Left colon (tissue), 2 donors: ENCODE results near the gene CFAP100. TPM values are rescaled to one million over a fixed set of nuclear protein-coding genes. Genes with fewer than 3 reads are reported as not detected.

ENCODE experiments used
- ATAC-seq: fragments of 200-7000 bp; cut with Tn5 transposase; one replicate; pipeline ENCODE4 v1.9.1; 2020; ENCODE audit warnings: mild to moderate bottlenecking, moderate library complexity
- DNase-seq, 2 donors: peaks; one replicate each; pipeline ENCODE4 v3.0.0-alpha.2; 2020
- intact Hi-C, 2 donors: fragments of 100-400 bp; cut with DNase I in 1 of 2; cut with micrococcal nuclease in 1 of 2; formaldehyde crosslinking; loops; one replicate each; pipeline versions ENCODE4 v1.11.2 to v1.14.0; 2022; cut with DNase I, micrococcal nuclease
- total RNA-seq, 2 donors: library from RNA; stranded (reverse); fragmentation: NEBNext Ultra II Directional; extraction: Animal tissue kit (Norgen Biotek cat#: 25700); gene quantifications; one replicate each; pipeline ENCODE4 v1.2.1, GENCODE V29; 2021
- donor health status: DM: no; HTN: no; CAD: no.
- donor health status: DM: yes; HTN: yes; CAD: no.

The CFAP100 gene
- total RNA-seq, 2 donors from 2014 or later, result not detected

GRCh38 chr3:126433496-126434263 lies 39.0 kb downstream of the CFAP100 start:
- ATAC-seq (no peak), DNase-seq (no peak)
- intact Hi-C loops, result no loop called here

DNA sequence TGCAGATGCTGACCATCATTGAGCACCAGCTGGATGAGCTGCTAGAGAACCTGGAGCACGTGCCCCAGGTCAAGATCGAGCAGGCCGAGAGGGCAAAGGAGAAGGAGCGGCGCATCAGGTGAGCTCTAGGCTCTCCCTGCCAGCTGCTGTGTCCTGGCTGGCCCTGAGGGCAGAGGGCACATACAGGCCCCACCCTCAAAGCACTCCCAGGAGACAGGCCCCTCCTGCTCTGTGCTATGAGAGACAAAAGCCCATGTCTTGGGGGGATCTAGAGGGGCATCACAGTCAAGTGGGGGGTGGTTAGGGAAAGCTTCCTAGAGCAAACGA lies 39.5 kb downstream of the CFAP100 start:
- peak; percentile 40 for ATAC-seq
- intact Hi-C loops, result no loop called here
- no peak for DNase-seq

GRCh38 chr3:126434931-126435411 lies 40.3 kb downstream of the CFAP100 start:
- ATAC-seq (no peak), DNase-seq (no peak)
- intact Hi-C loops, result no loop called here

- no peak for ATAC-seq
- intact Hi-C loops, result no loop called here
- DNase-seq, result no peak
Observed at GRCh38 chr3:126435456-126436315, 41.0 kb downstream of the CFAP100 start.

- DNase-seq (no peak), ATAC-seq (no peak)
- intact Hi-C loops, result no loop called here
Observed at GRCh38 chr3:126436826-126437717, 42.4 kb downstream of the CFAP100 start.

DNA sequence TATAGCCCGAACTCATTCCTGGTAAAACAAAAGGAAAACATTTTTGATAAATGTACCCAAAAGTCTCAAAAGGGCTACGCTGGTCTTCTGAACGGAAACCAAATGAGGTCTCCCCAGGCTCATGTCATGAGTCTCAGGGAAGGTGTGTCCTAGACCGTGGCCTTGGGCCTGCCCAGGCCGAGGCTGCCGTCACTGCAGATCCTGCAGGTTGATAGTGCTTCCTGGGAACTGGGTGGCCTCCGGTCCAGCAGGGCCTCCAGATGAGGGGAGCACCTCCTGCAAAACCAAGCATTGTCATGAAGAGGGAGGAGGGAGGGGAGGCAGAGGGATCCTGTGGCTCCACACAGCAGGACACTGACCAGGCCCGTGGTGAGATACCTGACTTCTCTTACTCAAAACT lies 43.5 kb downstream of the CFAP100 start:
- intact Hi-C loops, result no loop called here
- no peak for ATAC-seq
- DNase-seq, result no peak

DNA sequence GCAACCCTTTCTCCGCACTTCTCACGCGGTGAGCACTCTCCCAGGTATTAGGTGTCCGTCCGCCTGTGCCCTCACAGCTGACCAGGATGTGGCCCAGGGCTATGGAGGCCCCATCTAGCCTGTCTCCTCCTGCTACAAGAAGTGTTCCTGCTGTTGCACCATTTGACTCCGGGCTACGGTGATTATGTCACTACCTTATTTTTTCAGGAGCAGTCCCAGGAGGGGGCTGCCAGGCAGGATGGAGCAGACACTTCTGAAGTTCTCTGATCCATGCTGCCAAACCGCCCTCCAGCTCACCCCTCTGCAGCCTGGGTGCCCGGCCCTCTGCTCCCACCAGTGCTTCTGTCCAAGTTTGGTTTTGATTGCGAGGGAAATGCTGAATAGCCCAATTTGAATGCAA lies 44.0 kb downstream of the CFAP100 start:
- intact Hi-C loops, result no loop called here
- DNase-seq, result no peak

DNA sequence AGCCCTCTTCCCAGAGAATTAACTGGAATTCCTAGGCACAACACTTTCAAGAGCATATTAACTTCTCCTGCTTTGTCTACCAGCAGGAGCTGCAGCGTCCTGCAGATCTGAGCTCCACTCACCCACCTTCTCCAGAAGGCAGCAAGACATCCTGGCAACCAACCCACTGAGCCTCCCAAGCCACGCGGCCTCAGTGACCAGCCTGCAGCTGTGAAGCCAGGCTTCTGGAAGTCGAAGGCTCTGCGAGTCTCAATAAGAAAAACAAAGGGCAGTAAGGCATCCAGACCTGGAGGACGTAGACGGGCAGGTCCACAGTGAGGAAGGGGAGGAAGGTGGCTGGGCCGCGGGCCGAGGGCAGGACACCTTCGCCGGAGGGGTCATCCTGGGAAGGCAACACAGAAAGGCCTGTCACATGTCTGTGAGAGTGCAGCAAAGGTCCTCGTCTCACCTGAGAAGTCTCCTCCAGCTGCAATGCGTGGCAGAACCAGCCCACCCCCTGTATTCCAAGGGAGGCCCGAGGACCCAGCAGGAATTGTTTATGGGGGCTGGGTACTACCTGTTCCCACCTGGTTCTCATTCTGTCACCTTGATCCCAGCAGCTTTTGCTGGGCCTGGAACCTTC lies 44.7 kb downstream of the CFAP100 start:
- ATAC-seq, result no peak
- intact Hi-C loops, result no loop called here
- DNase-seq, result no peak

More for the DNA sequence above, 44.0 kb downstream of the CFAP100 start:
- no peak for ATAC-seq

- DNase-seq, result no peak
- no peak for ATAC-seq
- intact Hi-C loops, result no loop called here
Observed at GRCh38 chr3:126439968-126440708, 45.4 kb downstream of the CFAP100 start.

DNA sequence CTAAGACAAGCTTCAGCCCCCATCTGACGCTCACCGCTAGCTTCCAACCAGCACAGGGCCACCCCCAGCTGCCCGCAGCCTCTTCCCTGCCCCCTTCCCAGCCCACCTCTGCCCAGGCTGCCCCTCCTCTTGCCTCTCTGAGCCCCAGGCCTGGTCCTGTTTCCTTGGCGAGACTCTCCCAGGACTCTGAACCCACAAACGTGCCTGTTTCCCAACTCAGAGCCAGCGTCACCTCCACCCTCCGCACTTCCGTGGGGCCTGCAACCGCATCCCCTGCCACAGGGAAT lies 45.9 kb downstream of the CFAP100 start:
- DNase-seq (no peak), ATAC-seq (no peak)
- intact Hi-C loops, result no loop called here

GRCh38 chr3:126441256-126441880 lies 46.7 kb downstream of the CFAP100 start:
- ATAC-seq, result no peak
- intact Hi-C loops, result no loop called here
- DNase-seq, result no peak

DNA sequence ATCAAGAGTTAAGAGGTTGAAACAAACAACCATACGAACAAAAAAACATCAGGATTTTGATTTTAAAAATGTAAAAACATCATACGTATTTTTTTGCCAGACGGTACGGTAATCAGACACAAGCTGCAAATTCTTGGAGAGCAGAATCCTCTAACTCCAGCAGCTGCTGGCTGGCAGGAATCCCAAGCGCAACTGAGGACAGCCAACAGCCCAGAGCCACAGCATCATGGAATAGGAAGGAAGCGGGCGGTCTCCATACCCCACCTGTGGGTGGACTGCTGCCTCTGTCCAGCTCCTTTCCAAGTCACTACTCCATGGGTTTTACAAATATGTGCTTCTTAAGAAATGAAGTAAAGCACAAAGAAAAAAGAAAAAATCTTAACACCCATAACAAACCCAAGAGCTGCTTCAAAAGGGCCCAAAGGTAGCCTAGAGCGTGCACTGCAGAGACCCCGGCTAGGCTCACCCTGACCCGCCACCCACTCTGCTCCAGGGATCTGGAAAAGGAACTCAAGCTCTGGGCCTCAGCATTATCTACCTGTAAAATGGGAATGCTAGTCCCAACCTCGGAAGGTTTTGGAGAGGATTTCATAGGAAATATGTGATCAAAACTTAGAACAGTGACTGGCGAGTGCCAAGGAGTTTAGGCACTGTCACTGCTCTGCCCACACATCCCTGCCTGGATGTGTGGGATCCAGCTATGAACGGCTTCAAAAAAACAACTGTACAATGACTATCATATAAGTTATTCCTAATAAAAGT lies 47.6 kb downstream of the CFAP100 start:
- intact Hi-C loops, result no loop called here
- ATAC-seq (no peak), DNase-seq (no peak)

DNA sequence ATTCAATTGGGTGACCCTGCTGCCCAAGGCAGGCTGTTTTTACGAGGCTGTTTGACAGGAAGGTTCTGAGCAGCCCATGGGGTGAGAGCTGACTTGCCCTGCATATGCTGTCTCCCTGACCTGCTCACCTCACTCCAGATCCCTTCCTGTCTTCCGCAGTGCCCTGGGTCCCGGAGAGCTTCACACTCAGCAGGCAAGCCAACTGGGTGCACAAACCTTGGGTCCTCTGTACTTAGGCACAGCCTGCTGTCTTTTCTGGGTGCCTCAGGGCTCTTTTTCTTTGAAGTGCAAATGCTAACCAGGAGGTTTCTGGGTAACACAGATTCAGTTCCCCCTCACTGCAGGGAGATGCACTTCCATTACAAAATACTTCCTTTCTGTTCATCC lies 48.1 kb downstream of the CFAP100 start:
- intact Hi-C loops, result no loop called here
- DNase-seq (no peak), ATAC-seq (no peak)

GRCh38 chr3:126445506-126445905 lies 50.8 kb downstream of the CFAP100 start:
- DNase-seq (no peak), ATAC-seq (no peak)
- intact Hi-C loops, result no loop called here

GRCh38 chr3:126446301-126446700 lies 51.6 kb downstream of the CFAP100 start:
- intact Hi-C loops, result no loop called here
- ATAC-seq, result no peak
- DNase-seq, result no peak

- DNase-seq, result no peak
- intact Hi-C loops, result no loop called here
- no peak for ATAC-seq
Observed at GRCh38 chr3:126446791-126447190, 52.1 kb downstream of the CFAP100 start.

DNA sequence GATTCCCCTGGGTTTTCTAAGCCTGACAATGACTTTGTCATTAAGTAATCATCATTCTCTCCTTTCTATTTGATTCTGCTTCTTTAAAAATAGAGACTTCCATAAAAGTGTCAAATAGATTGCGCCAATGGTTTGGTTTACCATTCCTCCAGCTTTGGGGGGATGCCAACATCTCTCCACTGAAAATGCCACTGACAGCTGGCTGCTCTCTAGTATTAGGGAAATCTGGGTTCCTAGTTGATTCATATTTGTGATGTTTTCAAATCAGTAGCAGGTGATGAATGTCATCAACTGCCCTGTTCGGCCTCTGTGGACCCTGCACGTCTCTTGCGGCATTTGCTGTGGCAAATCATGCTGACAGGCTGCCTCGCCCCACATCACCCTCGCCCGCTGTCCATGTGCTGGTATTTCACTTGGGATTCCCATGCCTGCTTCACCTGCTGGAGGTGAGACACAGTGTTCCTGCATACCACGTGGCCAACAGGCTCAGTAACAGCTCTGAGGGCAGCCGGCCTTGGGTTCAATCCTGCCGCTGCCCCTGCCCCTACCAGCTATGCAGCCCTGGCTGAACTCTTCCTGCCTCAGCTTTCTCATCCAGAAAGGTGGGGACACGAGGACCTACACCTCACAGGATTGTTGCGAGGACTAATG lies 52.9 kb downstream of the CFAP100 start:
- DNase-seq (no peak), ATAC-seq (no peak)
- intact Hi-C loops, result no loop called here
